HG02852 (cell line): ENCODE measurements around the gene TENM4.
"Not testable (repeated sequence)": the region's sequence is repeated elsewhere in the genome, so short reads cannot be mapped to it uniquely, and the experiment has no call there.

ENCODE experiments used
- ATAC-seq: cut with Tn5 transposase; IDR thresholded peaks from one replicate; pipeline ENCODE4 v1.9.1; 2021; ENCODE audit warnings: mild to moderate bottlenecking, moderate library complexity; ENCODE audit not compliant: unreplicated experiment

The TENM4 gene

DNA sequence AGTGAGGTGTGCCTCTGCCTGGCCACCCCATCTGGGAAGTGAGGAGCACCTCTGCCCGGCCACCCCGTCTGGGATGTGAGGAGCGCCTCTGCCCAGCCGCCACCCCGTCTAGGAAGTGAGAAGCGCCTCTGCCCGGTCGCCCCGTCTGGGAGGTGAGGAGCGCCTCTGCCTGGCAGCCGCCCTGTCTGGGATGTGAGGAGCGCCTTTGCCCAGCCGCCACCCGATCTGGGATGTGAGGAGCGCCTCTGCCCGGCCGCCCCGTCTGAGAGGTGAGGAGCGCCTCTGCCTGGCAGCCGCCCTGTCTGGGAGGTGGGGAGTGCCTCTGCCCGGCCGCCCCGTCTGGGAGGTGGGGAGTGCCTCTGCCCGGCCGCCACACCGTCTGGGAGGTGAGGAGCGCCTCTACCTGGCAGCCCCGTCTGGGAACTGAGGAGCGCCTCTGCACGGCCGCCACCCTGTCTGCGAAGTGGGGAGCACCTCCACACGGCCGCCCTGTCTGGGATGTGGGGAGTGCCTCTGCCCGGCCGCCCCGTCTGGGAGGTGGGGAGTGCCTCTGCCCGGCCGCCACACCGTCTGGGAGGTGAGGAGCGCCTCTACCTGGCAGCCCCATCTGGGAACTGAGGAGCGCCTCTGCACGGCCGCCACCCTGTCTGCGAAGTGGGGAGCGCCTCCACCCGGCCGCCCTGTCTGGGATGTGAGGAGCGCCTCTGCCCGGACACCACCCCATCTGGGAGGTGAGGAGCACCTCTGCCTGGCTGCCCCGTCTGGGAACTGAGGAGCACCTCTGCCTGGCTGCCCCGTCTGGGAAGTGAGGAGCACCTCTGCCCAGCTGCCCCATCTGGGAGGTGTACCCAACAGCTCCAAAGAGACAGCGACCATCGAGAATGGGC lies 561.5 kb downstream of the TENM4 start:
- not testable (repeated sequence) for ATAC-seq

DNA sequence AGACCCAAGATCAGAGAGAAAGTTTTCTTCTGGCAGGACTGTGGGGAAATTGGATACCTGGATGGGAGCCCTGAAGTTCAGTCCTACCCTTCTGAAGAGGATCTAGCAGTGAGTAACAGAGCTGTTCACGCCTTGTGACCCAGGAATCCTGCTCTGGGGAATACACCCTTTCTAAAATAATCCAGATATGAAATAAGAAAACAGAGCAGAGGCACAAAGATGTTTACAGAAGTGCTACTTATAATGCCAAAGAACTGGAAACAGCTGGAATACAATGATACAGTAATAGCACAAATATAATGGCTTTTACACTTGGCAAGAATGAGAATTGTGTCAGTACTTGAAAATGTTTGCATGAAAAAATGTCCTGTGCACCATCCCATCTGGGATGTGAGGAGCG lies 562.2 kb downstream of the TENM4 start:
- no peak for ATAC-seq

DNA sequence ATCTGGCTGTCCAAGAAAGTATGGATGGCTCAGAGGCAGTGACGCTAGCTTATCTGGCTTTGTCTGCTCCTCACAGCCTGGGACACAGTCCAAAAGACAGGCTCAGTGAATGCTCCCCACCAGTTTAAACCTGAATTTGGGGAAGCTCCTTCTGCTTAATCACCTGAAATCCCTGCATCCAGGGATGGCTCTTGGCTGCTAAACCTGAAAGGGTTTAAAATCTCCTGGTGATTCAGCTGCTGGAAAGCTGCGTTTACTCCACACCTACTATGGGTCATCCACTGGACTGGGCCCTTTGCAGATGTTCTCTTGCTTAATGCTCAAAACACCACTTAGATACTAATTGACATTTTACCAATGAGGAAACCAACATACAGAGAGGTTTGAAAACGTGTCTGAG lies 564.2 kb downstream of the TENM4 start:
- no peak for ATAC-seq

DNA sequence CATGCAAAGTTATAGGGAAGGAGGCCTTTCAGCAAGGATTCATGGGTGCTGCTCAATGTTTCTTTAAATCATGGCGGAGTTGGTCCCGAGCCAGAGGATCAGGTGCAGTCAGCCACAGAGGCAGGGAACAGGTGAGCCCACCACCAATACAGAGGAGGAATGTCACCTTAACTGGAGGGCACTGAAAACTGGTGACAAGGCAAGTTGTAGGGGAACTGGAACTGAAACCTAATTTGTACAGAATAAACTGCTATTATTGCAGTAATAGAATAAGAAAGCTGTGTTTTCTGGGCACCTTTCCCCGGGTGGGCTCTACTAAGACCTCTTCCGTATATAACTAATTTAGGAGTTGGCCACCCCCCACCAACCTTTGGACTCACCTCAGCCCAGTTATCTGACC lies 570.2 kb downstream of the TENM4 start:
- ATAC-seq: no peak

DNA sequence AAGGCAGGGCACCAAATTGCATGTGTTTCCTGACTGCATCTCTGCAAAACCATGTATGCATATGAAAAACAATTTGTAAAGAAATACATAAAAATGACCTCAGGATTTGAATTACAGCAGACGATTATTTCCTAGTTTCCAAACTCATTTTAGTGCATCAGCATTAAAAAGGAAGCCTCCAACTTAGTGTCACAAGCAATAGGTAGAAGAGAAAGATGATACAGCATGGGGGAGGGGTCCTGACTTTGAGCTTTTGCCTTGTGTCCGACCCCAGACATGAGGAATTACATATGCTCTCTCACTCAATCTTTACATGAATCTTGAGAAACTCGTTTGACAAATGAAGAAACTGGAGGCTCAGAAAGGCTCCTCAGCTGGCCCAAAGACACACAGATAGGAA lies 571.5 kb downstream of the TENM4 start:
- no peak for ATAC-seq

DNA sequence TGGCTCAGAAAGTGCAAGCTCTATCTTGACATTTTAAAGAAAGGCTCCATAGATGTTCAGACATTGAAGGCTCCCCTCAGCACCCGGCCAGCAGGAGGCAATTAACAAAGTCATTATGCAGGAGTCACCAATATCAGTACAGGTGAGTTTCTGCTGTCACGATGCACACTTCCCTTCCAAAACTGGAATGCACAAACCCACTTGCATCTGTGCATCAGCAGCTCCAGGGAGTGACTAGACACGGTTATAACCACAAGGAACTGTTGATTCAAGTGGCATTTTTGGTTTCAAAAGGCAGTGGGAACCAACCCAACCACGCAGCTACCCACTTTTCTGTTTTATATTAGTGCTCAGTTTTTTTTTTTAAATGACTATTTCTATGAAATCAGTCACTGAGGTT lies 572.3 kb downstream of the TENM4 start:
- no peak for ATAC-seq

DNA sequence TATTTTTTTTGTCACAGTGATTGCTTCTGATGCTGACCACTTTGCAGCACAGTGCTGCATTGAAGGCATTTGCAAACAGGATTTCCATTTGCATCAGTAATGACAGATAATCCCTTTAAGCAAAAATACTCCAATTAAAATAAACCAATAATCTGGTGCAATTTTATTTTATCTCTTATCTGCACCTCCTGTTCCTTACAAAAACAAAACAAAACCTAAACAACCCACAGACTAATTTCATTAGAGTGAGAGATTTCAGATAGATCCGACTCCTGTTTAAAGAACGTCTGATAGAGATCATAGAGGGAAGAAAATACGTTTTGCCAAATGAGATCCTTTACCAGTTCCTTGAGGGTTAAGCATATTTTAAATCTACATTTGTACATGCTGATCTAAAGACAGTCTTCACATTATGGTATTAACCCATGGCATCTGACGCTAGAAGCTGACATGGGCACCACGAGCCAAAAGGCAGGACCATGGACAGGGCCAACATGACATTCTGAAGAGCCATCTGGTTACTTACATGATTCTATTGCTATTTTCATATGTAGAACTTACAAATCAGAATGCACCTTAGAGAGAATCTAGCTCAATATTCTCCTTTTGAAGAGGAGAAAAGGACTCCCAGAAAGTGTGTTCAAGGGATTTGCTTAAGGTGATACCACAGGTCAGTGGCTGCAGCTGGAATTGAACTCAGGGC lies 580.0 kb downstream of the TENM4 start:
- no peak for ATAC-seq

DNA sequence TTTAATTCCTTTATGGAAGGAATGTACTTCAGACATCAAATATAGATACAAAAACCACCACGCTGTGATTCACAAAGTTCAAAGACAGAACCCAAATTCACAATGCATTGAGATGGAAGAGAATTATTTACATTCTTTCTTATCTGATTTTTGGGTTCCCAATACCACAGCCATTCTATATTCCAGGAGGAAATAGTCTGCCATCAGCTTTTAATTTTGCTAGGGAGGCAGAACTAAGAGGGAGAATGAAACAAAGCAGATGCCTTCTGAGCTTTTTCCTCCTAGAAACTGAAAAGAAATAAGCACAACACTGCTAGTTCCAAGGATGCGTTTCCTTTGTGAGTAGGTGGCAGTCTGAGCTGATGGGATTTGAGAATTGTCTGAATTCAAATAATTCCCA lies 583.1 kb downstream of the TENM4 start:
- no peak for ATAC-seq

DNA sequence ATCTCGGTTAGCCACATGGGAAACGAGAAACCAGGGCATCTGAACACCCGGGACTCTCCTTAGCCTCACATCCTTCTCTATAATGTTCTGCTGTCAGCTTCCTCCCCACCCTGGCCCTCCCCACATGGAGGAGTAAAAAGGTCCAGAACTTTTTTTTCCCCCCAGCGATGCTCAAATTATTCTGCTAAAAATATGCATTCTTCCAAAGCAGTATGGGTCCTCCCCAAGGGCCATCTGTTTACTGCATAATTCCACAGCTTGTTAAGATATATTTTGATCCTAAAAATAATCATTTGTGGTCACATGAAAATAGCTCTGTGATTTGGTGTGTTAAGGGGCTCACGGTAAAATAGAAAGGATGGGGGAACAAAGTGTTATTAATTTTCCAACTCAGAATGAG lies 584.6 kb downstream of the TENM4 start:
- ATAC-seq: no peak

DNA sequence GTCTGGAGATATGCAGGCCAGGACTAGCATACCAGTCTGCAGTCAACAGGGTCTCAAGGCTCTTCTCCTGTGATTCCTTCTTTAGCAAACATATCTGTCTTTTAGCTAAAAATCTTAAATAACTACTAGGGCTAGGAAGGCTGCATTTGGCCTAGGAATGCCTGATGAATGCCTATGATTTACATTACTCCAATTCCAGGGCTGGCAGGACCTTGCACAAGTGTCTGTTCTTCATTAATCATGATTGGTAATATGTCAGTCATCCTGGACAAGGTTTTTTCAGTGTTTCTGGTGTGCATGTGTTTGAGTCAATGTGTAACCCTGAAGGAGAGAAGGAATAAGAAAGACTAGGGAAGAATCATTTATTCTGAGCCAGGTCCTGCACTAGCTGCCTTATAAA lies 585.7 kb downstream of the TENM4 start:
- ATAC-seq: no peak

DNA sequence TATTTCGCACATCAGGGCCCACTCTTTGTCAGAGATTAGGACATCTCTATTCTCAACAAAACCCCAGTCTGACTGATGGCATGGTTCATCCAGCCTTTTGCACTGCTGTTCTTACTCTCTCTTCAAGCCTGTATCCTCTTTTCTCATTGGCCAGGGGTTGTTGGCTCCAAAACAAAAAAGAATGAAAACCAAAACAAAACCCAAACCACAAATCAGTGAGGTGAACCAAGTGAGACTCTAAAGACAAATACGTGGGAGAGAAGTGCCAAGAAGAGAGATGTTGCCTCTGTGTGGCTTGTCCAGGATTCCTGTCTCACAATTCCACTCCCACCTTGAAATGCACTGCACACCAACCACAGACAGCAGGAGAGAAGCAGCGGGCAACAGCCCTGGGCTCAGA lies 587.3 kb downstream of the TENM4 start:
- ATAC-seq: no peak

DNA sequence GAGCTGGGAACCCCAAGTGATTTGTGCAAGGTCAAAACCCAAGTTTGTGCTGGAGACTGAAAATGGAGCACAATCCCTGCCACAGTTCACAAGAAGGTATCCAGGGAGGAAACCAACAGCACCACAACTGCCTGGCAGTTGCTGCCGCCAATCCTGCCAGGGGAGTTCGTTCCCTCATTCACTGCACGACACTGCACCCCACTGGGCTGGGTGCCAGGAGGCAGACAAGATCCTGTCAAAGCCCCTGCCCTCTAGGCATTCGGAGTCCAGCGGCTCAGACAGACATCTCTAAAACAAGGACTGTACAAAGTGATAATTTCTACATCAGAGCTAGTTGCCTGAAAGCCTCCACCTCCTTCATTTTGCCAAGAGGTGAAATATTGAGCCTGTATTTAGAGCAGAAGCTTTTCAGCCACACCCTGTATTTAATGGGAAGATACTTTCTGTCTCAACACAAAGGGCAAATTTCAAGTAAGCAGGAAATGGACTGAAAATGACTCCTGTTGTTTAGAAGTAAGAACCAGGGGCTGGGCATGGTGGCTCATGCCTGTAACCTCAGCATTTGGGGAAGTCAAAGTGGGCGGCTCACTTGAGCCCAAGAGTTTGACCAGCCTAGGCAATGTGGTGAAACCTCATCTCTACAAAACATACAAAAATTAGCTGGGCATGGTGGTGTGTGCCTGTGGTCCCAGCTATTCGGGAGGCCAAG lies 588.8 kb downstream of the TENM4 start:
- no peak for ATAC-seq

DNA sequence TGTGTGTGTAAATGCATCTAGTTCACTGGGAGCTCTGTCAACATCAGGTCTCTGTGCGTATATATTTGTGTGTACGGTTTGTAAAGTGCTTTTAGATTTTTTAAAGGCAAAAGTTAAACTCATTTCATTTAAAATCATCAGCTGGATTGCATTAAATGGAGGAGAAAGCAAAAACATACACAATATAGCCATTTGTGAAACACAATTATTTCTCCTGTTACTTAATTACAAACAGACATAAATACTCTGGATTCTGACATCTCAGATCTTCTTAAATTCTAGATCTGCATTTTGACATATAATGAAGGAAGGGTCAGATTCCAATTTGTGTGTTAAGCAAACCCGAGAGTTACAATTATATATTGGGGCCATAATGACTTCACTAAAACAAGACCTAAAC lies 590.8 kb downstream of the TENM4 start:
- ATAC-seq: no peak

DNA sequence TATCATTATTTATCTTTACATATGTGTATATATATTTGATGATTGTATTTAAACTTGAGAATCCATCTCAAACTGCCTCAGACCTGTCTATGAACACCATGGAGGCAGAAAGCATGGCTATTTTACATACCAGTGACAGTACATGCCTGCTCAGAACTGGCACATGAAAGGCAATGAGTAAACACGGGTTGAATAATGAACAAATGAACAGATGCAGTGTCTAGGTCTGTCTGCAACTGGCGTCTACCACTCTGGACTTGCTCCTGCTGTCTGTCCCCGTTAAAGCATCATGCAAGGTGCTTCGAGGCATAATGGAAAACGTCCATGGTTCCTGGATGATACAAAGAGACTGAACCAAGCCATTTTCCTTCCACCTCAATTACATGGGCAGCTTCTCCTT lies 594.6 kb downstream of the TENM4 start:
- no peak for ATAC-seq

DNA sequence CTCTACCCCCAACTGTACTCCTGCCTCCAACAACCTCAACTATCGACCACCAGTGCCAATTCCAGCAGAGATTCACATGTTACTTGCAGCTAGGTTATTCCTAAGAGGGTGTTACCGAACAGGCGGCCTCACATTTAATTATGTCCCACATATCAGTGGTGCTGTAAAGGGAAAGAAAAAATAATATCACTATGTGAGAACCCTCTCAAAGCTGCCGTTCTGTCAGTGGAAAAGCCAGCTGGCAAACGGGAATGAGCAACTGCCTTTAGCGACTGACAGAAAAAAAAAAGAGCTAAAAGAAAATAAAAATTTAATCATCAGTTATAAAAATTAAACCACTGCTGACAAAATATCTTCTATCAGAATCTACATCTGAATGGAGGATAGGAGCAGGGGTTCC lies 595.3 kb downstream of the TENM4 start:
- ATAC-seq: no peak

DNA sequence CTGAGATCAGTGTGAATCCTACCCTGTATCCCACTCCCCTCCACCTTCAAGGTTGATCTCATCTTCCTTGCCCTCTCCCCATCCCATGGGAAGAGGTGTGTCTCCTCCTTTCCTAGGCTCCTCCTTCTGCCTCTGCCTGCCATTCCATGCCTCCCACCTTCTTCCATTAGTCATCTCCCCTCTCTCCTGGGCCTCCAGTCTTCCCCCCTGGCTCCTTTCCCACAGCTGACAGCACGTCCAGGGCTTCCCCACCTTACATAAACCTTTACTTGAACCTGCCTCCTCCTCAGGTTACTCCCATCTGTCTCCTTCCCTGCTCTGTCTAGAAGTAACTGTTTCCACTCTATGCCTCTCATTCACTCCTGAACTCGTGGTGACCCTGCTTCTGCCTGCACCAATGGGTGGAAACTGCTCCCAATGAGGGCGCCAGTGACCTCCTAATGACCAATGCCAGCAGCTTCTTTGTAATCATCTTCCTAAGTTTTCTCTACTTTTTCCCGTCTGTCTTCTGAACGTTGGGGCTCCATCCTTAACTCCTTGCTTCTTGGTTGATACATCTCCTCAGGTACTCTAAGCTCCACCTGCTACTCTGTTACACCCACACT lies 599.3 kb downstream of the TENM4 start:
- ATAC-seq: no peak

DNA sequence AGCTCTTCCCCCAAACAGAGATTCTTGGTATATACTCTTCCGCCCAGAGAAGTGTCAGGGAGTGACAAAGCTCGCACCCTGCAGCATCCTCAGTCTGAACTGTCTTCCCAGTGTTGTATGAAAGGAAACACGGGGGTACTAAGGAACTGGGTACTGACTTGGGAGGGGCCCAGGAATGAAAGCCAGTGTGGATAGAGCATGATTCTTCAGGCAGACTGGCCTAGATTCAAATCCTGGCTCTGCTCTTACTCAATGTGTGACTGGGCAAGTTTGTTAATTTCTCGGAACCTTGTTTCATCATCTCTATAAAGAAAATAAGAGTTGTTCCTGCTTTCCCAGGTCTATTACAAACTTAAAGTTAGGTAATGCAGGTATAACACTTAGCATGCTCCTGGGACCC lies 600.2 kb downstream of the TENM4 start:
- no peak for ATAC-seq

DNA sequence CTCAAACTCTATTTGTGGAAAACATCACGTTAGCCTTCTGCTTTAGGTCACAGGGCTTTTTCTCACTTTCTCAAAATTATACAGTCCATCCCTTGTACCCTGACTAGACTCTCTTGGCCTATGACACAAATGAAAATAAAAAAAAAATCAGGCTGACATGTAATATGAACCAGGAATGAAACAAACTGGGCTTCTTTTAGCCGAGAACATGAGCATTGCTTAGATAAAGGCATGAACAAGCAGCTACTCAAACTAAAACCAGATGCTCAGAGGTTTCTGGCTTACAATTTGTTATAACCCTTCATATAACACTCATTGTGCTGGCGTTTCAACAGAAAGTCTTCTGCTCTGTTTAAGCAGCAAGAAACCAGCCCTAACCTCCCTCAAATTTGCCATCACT lies 600.6 kb downstream of the TENM4 start:
- no peak for ATAC-seq

DNA sequence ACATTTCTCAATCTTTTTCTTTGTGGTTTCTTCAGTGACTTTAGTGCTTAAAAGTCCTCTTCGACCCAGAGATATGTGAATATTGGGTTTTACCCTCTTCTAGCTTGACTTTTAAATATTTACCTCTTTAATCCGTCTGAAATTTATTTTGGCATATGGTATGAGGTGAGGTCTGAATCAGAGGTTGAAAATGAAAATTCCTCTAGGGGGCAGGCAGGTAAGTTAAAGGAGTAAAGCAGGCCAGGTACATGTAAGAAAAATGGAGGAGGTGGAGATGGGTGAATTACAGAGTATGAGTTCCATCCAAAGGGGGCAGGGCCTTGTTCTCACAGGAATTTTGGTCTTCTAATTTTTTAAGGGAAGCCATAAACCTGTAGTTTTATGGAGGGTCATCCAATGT lies 602.4 kb downstream of the TENM4 start:
- ATAC-seq: no peak

DNA sequence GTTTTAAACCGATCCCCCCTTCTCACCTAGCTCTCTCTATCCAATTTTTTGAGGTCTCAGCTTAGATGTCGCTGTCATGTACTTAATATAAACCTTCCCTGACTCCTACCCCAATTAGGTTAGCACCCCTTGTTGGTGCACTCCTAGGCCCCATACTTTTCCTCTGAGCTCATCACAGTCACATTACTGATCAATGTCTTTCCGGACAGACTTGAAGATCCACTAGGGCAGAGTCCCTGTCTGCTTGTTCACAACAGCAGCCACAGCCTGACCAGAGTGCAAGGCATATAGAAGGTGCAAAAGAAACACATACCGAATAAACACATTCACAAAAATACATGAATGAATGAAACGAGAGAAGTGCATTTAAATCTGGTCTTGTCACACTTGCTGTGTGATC lies 605.2 kb downstream of the TENM4 start:
- no peak for ATAC-seq

DNA sequence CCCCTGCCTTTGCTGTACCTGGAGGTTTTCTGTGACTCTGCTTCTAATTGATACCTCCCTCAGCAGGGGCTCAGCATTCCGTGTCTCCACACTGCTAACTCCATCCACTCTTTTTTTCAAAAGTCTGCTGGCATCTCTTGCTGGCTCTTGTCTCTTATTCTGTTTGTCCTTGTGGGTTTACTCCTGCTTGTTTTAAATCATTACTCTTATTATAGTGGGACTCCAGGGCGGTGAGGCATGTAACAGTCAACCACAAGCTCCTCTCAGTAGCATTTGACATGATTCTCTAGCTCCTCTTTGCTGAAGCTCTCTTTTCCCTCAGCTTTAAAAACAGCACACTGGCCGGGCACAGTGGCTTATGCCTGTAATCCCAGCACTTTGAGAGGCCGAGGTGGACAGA lies 605.9 kb downstream of the TENM4 start:
- ATAC-seq: no peak
